Kidney (tissue), 14 donors: Measurements from ENCODE around the gene SLC1A7. TPM values are rescaled to one million over a fixed set of nuclear protein-coding genes. Genes with fewer than 3 reads are reported as not detected.

Source experiments
- DNase-seq, 5 donors: peaks; one replicate each; pipeline ENCODE4 v3.0.0-alpha.2; 2013 to 2020
- FAIRE-seq: peaks from 2 replicates; lab custom pipeline; 2012; peaks lifted over from hg19 to GRCh38; lab: Jason Lieb, UNC
- H3K27ac ChIP-seq, 2 donors: one replicate each; pipeline ENCODE4 v1.7.0; 2013; ENCODE audit warnings: low read depth in 2 of 2, low read length in 2 of 2, inconsistent platforms in 1 of 2
- H3K27me3 ChIP-seq: one replicate; pipeline ENCODE4 v1.7.1; 2013; ENCODE audit warnings: low read length, inconsistent platforms; ENCODE audit not compliant: control insufficient read depth, insufficient read depth
- H3K36me3 ChIP-seq, 3 donors: one replicate each; pipeline versions ENCODE4 v1.7.0 to v1.7.1; 2013; ENCODE audit warnings: low read length in 3 of 3, control low read depth in 1 of 3, inconsistent platforms in 1 of 3; ENCODE audit not compliant: insufficient read depth in 3 of 3, control insufficient read depth in 2 of 3
- H3K4me1 ChIP-seq, 3 donors: one replicate each; pipeline versions ENCODE4 v1.7.0 to v1.7.1; 2013; ENCODE audit warnings: low read length in 3 of 3, inconsistent platforms in 1 of 3, low read depth in 1 of 3; ENCODE audit not compliant: control insufficient read depth in 2 of 3, insufficient read depth in 2 of 3
- H3K4me3 ChIP-seq, 3 donors: one replicate each; pipeline versions ENCODE4 v1.7.0 to v1.8.1; 2013; ENCODE audit warnings: low read length in 3 of 3, control low read depth in 1 of 3, inconsistent platforms in 1 of 3
- H3K9ac ChIP-seq, 3 donors: one replicate each; pipeline versions ENCODE4 v1.7.0 to v1.7.1; 2013; ENCODE audit warnings: low read length in 3 of 3, control low read depth in 1 of 3, inconsistent platforms in 1 of 3
- H3K9me3 ChIP-seq, 3 donors: one replicate each; pipeline versions ENCODE4 v1.7.0 to v1.7.1; 2013; ENCODE audit warnings: low read length in 3 of 3, control low read depth in 1 of 3, inconsistent platforms in 1 of 3; ENCODE audit not compliant: control insufficient read depth in 2 of 3, insufficient read depth in 1 of 3
- CTCF ChIP-seq: IDR thresholded peaks from 3 replicates; pipeline ENCODE4 v1.5.1; 2012; ENCODE audit warnings: mild to moderate bottlenecking, moderate library complexity, borderline replicate concordance; ENCODE audit not compliant: insufficient read depth; ENCODE audit errors: extremely low read depth
- intact Hi-C: fragments of 100-400 bp; cut with DNase I; formaldehyde crosslinking; loops from one replicate; pipeline ENCODE4 v1.11.1; 2022
- polyA plus RNA-seq: library from polyadenylated mRNA; stranded (reverse); fragments of 350-450 nt; fragmentation: Illumina TruSeq; extraction: RNeasy Lipid Tissue Mini Kit (QIAGEN cat#74804); gene quantifications from one replicate; pipeline ENCODE4 v1.2.3, GENCODE V29; 2014; ENCODE audit warnings: low read depth, low replicate concordance; ENCODE audit not compliant: insufficient read depth
- total RNA-seq: library from RNA; stranded (reverse); fragmentation: NEBNext Ultra II Directional; extraction: Animal tissue kit (Norgen Biotek cat#: 25700); gene quantifications from one replicate; pipeline ENCODE4 v1.2.1, GENCODE V29; 2021
- donor health status: control.
- donor health status: control.
- donor health status: control.
- donor health status: control.
- donor health status: control.
- donor health status: DM: yes; HTN: yes; CAD: no.
- donor health status: Normal renal cell carcinoma (clear cell type).

The SLC1A7 gene
- total and polyA plus RNA-seq, 2 donors from 2014 or later: 1.0 TPM; not detected in 1

DNA sequence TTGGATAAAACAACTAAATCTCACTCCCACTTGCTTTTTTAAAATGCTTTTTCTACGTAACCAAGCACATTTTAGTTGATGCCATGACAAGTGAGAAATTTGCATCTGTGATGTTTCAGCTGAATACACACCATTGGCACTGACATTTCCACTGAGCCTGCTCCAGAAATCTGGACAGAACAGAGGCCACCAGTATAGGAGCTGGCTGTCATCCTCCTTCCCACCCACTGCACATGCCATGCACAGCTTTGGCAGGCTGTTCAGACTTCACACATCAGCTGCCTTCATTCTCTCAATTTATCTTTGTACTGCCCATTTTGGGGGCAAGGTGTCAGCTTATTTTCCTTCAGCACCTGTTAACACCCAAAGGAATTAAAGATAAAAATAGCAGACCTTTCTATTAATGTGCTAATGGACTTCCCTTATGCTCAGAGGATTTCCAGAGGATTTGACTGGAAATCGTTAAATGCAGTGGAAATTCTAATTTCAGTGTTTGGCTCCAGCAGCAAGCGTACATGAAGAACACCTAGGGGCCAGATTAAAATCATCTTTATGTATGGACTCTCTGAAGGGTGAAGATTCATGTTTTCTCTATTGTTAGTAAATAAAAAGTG is 93.4 kb downstream of the SLC1A7 start:
- H3K36me3 ChIP-seq: peaks cover 4 to 30% (median 21%) of the 10 kb centered on the region in 3 donors
- DNase-seq (no peak), FAIRE-seq (no peak)
- no peaks in the 10 kb centered on the region for H3K4me1 ChIP-seq
- intact Hi-C loops: no loop called here
- no peak overlapping the region for H3K4me3 ChIP-seq
- H3K9me3 ChIP-seq: no peaks in the 10 kb centered on the region
- no peaks in the 10 kb centered on the region for H3K27me3 ChIP-seq
- TF ChIP-seq CTCF: no peak
- H3K27ac ChIP-seq: no peak overlapping the region
- no peak overlapping the region for H3K9ac ChIP-seq

DNA sequence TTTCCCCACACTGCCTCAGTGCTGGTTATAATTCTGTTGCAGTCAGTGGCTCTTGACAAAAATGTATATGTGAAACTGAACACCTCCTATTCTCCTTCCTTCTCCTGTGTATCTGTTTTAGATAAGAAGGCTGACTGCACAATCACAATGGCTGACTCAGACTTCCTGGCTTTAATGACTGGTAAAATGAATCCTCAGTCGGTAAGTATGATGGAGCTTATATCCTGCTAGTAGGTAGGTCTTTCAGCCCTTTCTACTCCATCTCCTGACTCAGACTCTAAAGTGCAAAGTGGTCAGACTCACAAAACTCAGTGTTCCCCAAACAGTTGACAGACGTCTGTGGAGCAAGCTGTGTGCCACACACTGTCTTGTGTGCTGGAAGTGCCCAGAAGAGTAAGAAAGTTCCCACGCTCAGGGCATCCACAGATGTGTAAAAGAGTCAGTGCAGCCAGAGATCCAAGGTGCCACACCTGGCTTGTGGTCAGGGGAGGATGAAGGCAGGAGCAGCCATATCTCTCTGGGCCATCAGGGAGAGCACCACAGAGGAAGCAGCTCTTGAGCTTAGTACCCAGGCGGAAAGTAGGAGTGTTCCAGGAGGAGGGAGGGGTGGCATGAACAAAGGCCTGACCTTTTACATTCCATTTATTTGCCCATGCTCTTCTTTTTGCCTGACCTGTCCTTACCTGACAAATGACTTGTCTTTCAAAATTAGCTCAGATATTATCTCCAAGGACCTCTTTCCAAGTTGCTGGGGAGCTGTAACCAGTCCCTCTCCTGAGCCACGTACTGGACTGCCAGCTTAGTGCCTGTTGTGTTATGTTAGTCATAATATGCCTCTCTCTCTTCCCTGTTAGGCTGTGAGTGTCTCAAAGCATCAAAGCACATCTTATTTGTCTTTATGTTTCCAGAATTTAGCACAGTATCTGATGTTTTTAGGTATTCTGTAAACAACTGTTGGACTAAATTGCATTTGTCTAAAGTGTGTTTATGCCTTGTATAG is 94.4 kb downstream of the SLC1A7 start:
- H3K36me3 ChIP-seq: peaks cover 4 to 26% (median 18%) of the 10 kb centered on the region in 3 donors
- DNase-seq (no peak), FAIRE-seq (no peak)
- intact Hi-C loops: no loop called here
- no peaks in the 10 kb centered on the region for H3K4me1 ChIP-seq
- no peaks in the 10 kb centered on the region for H3K9me3 ChIP-seq
- H3K4me3 ChIP-seq: no peak overlapping the region
- no peak overlapping the region for H3K27ac ChIP-seq
- TF ChIP-seq CTCF: no peak
- no peak overlapping the region for H3K9ac ChIP-seq
- no peaks in the 10 kb centered on the region for H3K27me3 ChIP-seq

DNA sequence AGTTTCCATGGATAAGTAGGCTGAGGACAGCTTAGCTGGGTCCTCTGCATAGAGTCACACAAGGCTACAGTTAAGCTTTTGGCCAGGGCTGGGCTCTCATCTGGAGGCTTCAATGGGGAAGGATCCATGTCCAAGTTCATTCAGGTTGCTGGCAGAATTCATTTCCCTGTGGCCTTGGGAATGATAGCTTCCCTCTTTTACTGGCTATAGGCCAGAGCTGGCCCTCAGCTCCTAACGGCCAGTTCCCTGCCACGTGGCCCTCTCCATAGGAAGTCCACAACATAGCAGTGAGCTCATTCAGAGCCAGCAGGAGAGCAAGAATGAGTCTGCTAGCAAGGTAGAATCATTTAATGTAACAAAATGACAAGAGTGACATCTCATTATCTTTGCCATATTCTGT is 95.5 kb downstream of the SLC1A7 start:
- no peak for DNase-seq
- Histone ChIP-seq H3K4me1 (no peaks in the 10 kb centered on the region), H3K27me3 (no peaks in the 10 kb centered on the region), H3K9me3 (no peaks in the 10 kb centered on the region), H3K9ac (no peak overlapping the region), H3K36me3 (peaks cover 4 to 25% (median 14%) of the 10 kb centered on the region in 3 donors), H3K27ac (no peak overlapping the region), H3K4me3 (no peak overlapping the region)
- no peak for TF ChIP-seq CTCF
- no peak for FAIRE-seq
- intact Hi-C loops: no loop called here
